HG03064 (cell line): Measurements from ENCODE around the gene NPPA.
"Not testable (repeated sequence)": the region's sequence is repeated elsewhere in the genome, so short reads cannot be mapped to it uniquely, and the experiment has no call there.

Experiments
- ATAC-seq: cut with Tn5 transposase; IDR thresholded peaks from one replicate; pipeline ENCODE4 v1.9.1; 2021; ENCODE audit warnings: low read depth; ENCODE audit not compliant: unreplicated experiment

NPPA gene

DNA sequence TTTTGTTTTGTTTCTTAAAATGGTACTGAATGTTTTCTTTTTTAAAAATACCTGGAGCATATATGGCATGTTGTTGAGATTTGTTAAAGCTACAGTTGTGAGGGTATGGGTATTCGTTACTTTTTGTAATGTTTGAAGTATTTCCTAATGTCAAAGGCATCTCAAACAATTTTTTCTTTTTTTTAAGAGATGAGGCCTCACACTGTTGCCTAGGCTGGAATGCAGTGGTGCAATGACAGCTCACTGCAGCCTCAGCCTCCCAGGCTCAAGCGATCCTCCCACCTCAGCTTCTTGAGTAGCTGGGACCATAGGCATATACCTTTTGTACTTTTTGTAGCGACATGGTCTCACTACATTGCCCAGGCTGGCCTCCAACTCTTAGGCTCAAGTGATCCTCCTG is 25.5 kb downstream of the NPPA start:
- no peak for ATAC-seq

DNA sequence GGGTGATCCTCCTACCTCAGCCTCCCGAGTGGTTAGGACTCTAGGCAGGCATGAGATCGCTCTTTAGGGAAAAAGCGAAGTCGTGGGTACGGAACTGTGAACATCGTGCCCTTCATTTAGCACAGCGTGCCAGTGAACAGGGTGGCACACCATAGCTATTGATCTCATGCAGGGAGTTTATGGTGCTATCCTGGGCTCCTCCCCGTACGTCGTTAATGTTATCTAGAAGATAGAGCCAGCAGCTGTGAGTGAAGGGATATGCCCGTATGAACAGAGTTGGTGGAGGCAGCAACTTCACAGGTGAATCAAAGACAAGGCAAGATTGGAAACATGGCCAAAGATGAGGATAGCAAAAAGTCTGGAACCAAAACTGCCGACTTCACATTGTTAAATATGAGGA is 30.4 kb downstream of the NPPA start:
- ATAC-seq, result no peak

GRCh38 chr1:11813021-11813420 is 34.6 kb downstream of the NPPA start:
- no peak for ATAC-seq

DNA sequence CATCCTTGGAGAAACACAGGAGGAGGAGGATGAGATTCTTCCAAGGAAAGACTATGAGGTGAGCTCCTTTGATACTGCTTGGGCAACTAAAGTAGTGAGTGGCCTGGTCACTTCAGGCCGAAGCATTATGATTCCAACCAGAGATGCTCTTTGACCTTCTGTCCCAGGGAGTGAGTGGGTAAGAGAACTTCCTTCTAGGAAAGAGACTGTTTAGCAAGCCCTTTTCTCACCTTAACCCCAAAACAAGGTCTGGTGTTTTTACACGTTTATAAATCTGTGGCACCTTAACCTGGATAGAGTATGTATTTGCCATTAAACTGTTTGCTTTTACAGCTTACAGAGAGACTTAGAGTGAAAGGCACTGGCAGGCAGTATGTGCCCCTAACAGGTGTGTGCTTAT is 40.5 kb downstream of the NPPA start:
- ATAC-seq, result no peak

DNA sequence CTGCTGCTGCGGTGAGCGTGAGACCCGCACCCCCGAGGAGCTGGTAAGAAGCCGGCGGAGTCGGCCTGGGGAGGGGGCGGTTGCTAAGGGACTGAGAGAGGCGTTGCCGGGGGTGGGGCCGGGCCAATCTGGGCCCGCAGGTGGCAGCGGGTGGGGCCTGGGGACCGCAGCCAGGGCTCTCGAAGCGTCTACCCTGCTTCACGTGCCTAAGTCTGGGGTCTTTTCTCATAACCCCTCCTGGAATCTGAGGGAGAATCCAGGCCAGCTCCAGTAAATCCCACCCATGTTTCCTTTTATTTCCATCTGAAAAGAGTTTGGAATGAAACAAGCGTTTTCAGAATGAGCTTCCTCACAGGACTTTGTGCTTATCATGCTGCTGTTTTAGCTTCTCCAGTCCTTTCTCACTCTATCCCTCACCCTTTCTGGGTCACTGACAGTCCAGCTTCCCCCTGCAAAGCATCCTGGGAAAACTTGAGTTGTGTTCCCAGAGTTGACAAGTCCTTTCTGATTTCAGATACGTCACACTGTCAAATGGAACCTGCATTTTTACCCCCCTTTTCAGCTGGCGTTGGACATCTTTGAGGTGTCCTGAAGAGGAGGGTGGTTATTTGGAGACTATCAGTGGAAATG is 41.2 kb downstream of the NPPA start:
- peak; percentile 39 for ATAC-seq

DNA sequence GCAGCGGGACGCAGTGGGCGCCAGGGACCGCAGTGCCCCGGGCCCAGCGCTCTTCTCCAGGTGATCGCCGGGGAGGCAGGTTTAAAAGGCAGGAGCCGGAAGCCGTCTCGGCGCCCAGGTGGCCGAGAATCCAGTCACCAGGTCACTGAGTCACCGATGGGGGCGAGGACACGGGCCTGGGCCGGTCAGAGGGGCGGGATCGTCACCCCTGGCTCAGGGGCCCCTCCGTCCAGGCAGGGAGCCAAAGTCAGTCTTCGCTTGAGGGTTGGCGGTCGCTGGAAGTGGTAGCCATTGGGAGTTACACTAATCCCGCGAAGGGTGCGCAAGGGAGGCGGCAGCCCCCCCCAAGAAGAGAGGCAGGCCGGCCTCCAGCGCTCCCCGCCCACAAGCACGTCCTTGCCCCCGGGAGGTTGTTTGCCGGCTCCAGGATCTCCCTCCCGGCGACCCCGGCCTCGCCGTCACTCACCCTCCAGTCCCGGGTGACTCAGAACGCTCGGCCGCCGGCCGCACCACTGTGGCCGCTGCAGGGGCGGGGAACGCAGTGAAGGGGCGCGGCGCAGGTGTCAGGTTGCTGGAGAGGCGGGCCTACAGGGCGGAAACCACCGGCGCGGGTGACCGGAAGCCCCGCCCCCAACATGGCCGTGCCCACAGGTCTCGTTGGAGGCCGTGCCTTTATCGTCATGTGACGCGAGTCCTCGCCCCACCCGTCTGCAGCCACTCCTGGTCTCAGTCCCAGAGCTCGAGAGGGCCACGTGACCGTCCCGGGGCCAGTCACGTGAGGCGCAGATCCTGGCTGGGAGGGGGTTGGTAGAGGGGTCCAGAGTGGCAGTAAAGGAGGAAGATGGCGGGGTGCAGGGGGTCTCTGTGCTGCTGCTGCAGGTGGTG is 41.9 kb downstream of the NPPA start, which contains the start of the genes CLCN6 and MTHFR:
Gene CLCN6, plus strand, starts transcription at position 770 of the 885 bp plus-strand sequence. Its CDS starts 72 bp downstream, at position 842.
Gene MTHFR, minus strand, starts transcription at position 543 of the 885 bp plus-strand sequence. CDS start 2,848 bp downstream, outside the sequence.
- ATAC-seq, result peak; percentile 64

DNA sequence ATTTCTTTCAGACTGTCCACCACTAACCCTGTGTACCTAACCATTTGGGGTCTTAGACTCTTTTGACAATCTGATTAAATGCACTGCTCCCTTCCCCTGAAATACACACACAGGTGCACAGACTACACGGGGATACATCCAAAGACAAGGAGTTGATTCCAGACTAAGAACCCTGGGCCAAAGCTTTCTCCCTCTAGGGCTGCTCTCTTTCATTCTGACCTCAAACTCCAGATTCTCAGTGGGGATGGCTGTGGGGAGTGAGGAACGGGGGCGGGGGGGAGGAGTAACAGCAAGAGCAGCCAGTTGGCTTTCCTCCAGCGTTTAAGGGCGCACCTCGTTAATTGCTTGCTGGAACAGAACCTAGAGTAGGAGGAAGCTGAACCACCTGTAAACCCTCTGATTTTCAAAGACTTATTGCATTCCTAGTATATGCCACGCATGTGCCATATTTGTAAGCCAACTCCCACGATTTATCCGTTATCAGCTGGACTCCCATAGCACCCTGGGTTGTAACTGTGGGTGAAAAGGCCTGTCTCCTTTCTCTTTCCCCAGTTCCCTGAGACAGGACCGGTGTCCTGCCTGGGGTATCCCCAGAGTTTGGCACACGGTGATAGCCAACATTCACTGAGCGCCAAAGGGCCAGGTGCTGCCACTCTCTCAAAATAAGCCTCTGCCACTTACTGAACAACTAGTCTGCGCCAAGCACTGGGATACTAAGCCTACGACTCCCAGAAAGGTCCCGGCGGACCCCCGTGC is 42.7 kb downstream of the NPPA start:
- no peak for ATAC-seq

GRCh38 chr1:11803924-11804665 is 43.5 kb downstream of the NPPA start:
- not testable (repeated sequence) for ATAC-seq

- ATAC-seq, result no peak
These were observed 44.4 kb downstream of the NPPA start for GRCh38 chr1:11802973-11803885.

DNA sequence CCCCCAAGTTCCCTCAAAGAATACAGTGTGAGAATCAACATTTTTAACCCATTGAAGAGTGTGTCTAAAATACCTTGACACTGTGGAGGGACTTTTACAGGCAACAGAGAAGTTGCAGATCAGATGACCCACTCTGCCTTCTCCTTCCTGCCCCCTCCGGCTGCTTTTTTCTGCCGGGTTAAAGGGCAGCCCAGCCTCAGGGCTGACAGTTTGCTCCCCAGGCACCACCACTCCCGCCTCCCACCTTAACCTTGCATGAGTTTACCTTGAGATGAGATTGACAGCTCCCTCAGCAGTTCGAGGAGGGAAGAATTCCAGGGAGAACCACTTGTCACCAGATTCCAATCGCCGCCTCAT is 45.0 kb downstream of the NPPA start:
- ATAC-seq, result no peak

- ATAC-seq, result no peak
These were observed 46.7 kb downstream of the NPPA start for GRCh38 chr1:11800756-11801433.

DNA sequence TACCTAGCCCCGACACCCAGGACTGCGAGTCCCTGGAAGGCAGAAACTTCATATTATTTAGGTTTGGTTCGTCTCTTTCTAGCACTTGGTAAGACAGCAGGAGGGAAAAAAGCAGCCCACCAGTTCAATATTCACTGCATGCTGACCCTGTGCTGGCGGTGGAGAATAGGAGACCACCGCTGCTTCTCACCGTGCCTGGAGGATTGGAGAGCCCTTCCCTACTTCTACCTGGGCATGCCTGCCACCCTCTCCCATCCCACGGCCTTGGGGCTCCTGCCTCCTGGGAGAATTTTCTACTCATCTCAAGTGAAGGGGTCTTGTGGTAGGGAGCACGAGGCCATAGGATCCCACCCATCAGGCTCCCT is 47.2 kb downstream of the NPPA start:
- ATAC-seq, result no peak

DNA sequence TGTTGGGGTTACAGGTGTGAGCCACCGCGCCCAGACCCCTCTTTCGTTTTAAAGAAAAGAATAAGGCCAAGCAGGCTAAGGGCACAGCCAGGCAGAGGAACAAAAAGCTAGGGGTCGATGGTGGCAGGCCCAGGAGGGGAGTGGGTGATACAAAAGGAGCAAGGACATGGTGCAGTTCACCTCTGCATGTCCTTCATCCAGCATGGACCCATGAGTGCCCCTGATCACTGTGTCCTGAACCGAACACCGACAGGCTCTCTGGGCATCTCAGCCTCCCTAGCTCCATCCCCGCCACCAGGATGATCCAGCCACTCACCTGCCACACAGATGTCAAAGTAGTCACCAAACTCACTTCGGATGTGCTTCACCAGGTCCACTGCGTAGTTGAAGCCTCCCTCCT is 47.7 kb downstream of the NPPA start:
- ATAC-seq, result no peak

- no peak for ATAC-seq
These were observed 48.5 kb downstream of the NPPA start for GRCh38 chr1:11799099-11799498.

GRCh38 chr1:11797525-11798216 is 49.9 kb downstream of the NPPA start:
- ATAC-seq, result no peak

DNA sequence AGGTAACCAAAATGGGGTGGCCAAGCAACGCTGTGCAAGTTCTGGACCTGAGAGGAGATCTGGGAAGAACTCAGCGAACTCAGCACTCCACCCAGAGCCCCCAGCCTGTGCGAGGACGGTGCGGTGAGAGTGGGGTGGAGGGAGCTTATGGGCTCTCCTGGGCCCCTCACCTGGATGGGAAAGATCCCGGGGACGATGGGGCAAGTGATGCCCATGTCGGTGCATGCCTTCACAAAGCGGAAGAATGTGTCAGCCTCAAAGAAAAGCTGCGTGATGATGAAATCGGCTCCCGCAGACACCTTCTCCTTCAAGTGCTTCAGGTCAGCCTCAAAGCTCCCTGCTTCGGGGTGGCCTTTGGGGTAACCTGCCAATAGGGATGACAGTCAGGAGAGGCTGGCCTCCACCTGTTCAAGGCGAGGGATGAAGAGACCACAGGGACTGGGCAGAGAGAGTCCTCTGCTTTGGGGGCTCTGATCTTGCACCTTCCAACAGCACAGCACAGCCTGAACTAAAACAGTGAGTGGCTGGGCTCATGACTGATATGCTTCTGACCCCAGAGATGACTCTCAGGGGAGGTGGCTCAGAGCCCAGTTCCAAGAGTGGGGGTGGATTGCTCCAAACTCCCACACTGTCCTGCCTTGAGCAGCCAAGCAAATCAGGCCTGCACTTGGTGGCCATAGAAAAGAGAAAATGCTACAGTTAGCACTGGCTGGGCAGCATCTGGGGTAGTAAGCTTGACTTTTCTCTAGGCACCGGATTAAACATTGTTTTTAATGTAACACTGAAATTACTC is 51.4 kb downstream of the NPPA start:
- ATAC-seq, result no peak
